Lower leg skin (tissue), 4 donors: ENCODE results near the gene TUT4. TPM values are rescaled to one million over a fixed set of nuclear protein-coding genes. Genes with fewer than 3 reads are reported as not detected.

Experiments used
- DNase-seq, 2 donors: peaks; one replicate each; pipeline ENCODE4 v3.0.0-alpha.2; 2019; ENCODE audit warnings: low spot score in 2 of 2
- H3K4me3 ChIP-seq: fragments of 200-600 bp; sonication (generic); 2 replicates; pipeline ENCODE4 v1.5.1; 2017; ENCODE audit warnings: mild to moderate bottlenecking, low read depth; ENCODE audit not compliant: poor library complexity, severe bottlenecking
- POLR2A ChIP-seq, 2 donors: fragments of 450-650 bp; IDR thresholded peaks; one replicate each; pipeline ENCODE4 v1.6.1; 2016 to 2017; ENCODE audit warnings: antibody characterized with exemption in 2 of 2, mild to moderate bottlenecking in 1 of 2, moderate library complexity in 1 of 2
- WGBS, 2 donors: methylation state at CpG; one replicate each; pipeline ENCODE4 v1.1.5; 2018; 5-methylcytosine and 5-hydroxymethylcytosine counted together
- intact Hi-C: fragments of 100-400 bp; cut with DNase I; formaldehyde crosslinking; loops from one replicate; pipeline ENCODE4 v1.15.0; 2023; ENCODE audit warnings: low total_unique reads
- total RNA-seq, 4 donors: library from RNA; depleted of rRNA; stranded (reverse); fragments of >200 nt; gene quantifications; one replicate each; pipeline ENCODE4 v1.1.0, GENCODE V29; 2016
- TF ChIP-seq, protein P1 (sequence below), 3 donors: fragments of 450-650 bp; IDR thresholded peaks; one replicate each; pipeline ENCODE4 v1.5.1; 2016; ENCODE audit warnings: antibody characterized with exemption in 3 of 3, mild to moderate bottlenecking in 3 of 3, moderate library complexity in 2 of 3

TUT4 gene
- total RNA-seq, 4 donors from 2014 or later, result 36.8 to 94.0 (median 52.0) TPM

DNA sequence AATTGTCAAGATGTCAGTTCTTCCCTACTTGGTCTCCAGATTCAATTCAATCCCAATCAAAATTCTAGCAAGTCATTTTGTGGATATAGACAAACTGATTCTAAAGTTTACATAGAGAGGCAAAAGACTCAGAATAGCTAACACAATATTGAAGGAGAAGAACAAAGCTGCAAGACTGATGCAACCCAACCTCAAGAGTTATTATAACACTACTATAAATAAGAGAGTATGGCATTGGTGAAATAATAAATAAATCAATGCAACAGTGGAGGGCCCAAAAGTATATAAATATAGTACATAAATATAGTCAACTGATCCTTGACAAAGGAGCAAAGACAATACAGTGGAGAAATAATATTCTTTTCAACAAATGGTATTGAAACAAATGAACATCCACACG, 98.8 kb downstream of the TUT4 start:
- no peak for TF ChIP-seq POLR2A (IDR thresholded peaks at IDR 0.05)
- TF ChIP-seq, protein P1, sequence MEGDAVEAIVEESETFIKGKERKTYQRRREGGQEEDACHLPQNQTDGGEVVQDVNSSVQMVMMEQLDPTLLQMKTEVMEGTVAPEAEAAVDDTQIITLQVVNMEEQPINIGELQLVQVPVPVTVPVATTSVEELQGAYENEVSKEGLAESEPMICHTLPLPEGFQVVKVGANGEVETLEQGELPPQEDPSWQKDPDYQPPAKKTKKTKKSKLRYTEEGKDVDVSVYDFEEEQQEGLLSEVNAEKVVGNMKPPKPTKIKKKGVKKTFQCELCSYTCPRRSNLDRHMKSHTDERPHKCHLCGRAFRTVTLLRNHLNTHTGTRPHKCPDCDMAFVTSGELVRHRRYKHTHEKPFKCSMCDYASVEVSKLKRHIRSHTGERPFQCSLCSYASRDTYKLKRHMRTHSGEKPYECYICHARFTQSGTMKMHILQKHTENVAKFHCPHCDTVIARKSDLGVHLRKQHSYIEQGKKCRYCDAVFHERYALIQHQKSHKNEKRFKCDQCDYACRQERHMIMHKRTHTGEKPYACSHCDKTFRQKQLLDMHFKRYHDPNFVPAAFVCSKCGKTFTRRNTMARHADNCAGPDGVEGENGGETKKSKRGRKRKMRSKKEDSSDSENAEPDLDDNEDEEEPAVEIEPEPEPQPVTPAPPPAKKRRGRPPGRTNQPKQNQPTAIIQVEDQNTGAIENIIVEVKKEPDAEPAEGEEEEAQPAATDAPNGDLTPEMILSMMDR (IDR thresholded peaks at IDR 0.05), result no peak
- intact Hi-C loops, result no loop called here
- H3K4me3 ChIP-seq, result no peak overlapping the region
- WGBS, 2 donors, result 91 to 100% methylated on average over 1 of the region's 1 CpG
- no peak for DNase-seq

DNA sequence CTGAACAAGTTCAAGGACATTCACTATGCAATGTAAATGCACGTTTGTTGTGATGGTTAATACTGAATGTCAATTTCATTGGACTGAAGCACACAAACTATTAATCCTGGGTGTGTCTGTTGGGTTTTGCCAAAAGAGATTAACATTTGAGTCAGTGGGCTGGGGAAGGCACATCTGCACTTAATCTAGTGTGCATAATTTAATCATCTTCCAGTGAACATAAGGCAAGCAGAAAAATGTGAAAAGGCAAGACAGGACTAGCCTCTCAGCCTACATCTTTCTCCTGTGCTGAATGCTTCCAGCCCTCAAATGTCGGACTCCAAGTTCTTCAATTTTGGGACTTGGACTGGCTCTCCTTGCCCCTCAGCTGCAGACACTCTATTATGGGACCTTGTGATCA, 108.4 kb downstream of the TUT4 start:
- WGBS, 2 donors, result 41 to 47% methylated on average over 2 of the region's 2 CpGs
- TF ChIP-seq POLR2A (IDR thresholded peaks at IDR 0.05), result no peak
- TF ChIP-seq, protein P1 (IDR thresholded peaks at IDR 0.05), result no peak
- intact Hi-C loops, result no loop called here
- no peak overlapping the region for H3K4me3 ChIP-seq
- no peak for DNase-seq

DNA sequence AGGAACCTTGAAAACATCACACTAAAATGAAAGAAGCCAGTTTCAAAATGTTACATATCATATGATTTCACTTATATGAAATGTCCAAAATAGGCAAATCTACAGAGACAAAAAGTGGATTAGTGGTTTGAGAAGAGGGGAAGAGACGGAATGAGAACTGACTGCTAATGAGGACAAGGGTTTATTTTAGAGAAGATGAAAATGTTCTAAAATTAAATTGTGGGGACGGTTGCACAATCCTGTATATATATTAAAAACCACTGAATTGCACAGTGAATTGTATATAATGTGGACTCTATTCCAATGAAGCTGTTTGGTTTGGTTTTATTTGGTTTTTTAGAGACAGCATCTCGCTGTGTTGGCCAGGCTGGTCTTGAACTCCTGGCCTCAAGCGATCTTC, 112.9 kb downstream of the TUT4 start:
- 88 to 92% methylated on average over 4 of the region's 4 CpGs for WGBS, 2 donors

DNA sequence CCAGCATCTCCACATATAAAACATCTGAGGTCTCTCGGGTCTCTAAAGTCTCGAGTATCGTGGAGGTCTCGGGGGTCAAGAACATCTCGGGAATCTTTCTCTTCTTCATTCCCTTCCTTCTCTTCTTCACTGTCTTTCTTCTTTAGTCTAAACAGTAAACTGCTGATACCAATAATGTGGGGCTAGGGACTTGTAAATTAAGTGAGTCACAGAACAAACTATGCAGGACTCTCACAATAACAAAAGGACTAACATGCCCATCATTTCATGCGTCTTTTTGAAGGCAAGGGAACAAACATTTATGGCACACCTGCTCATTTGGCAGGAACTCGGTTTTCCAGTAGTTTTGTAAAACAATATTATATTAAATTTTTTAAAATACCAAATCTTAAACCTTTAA, 116.1 kb downstream of the TUT4 start:
- H3K4me3 ChIP-seq, result no peak overlapping the region
- intact Hi-C loops, result no loop called here
- no peak for DNase-seq

More for the DNA sequence above, 112.9 kb downstream of the TUT4 start:
- no peak overlapping the region for H3K4me3 ChIP-seq
- TF ChIP-seq POLR2A (IDR thresholded peaks at IDR 0.05), result no peak
- TF ChIP-seq, protein P1 (IDR thresholded peaks at IDR 0.05), result no peak
- DNase-seq, result no peak
- intact Hi-C loops, result no loop called here

DNA sequence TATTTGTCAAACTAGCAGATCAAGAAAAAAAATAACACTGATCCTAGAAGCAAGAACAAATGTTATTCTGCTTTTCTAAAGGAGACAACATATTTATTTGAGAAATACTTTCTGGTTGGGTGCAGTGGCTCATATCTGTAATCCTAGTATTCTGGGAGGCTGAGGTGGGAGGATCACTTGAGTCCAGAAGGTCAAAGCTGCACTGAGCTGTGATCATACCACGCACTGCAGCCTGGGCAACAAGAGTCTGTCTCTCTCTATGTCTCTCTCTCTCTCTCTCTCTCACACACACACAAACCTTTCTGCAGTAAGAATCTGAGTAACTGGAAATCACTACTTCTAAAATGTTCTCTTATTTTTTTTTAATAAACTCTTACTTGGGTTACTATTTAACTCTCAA, 117.2 kb downstream of the TUT4 start:
- H3K4me3 ChIP-seq, result no peak overlapping the region
- intact Hi-C loops, result no loop called here
- 96 to 100% methylated on average over 1 of the region's 1 CpG for WGBS, 2 donors
- DNase-seq, result no peak
- TF ChIP-seq, protein P1 (IDR thresholded peaks at IDR 0.05), result no peak
- TF ChIP-seq POLR2A (IDR thresholded peaks at IDR 0.05), result no peak

More for the DNA sequence above, 116.1 kb downstream of the TUT4 start:
- TF ChIP-seq, protein P1 (IDR thresholded peaks at IDR 0.05), result no peak
- no peak for TF ChIP-seq POLR2A (IDR thresholded peaks at IDR 0.05)
- whole genome bisulfite sequencing, 2 donors, result 89 to 93% methylated on average over 7 of the region's 7 CpGs

DNA sequence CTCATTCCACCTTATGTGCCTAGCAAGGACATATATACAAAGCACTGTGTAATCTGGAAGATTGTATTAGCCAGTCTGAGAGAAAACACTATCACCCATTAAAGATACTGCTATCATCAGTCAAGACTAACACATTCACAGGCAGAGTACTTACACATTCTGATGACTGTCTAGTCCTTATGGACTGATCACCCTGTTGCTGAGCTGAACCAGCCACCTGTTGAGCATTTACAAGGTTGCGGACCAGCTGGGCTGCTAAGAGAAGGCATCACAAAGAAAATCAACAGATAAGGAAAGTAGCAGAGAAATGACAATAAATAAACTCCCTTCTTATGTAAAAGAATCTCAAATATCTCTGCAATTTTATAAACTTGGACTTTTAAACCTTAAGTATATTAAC, 117.7 kb downstream of the TUT4 start:
- no peak for TF ChIP-seq POLR2A (IDR thresholded peaks at IDR 0.05)
- TF ChIP-seq, protein P1 (IDR thresholded peaks at IDR 0.05), result no peak
- no peak for DNase-seq
- intact Hi-C loops, result no loop called here
- H3K4me3 ChIP-seq, result no peak overlapping the region
- 89 to 100% methylated on average over 1 of the region's 1 CpG for WGBS, 2 donors
